ENCODE data around the gene KIF1B.

KIF1B gene

DNA sequence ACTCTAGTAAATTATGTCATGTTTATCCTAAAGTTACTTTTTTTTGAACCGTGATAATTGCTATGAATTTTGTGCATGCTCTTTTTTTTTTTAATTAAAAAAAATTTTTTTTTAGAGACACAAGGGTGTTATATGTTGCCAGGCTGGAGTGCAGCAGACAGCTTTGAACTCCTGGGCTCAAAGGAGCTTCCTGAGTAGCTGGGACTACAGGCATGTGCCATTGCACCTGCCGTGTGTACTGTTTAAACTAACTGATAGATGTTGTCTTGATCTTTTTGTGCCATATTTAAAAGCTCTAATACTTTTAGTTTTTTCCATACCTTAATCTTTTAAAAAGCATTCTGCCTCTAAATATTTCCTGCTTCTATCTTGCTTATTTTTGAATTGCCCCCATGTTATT lies 60.7 kb downstream of the KIF1B start:
- H3K9ac ChIP-seq (ENCODE audit: low read length) = no peak overlapping the region
- H2AFZ ChIP-seq (ENCODE audit: low read depth, low read length, severe bottlenecking) = no peak overlapping the region
- no peaks in the 10 kb centered on the region for H3K36me3 ChIP-seq (ENCODE audit: low read length)
- H3K27ac ChIP-seq (ENCODE audit: low read depth, low read length) = no peak overlapping the region
- no peaks in the 10 kb centered on the region for H3K9me3 ChIP-seq (ENCODE audit: insufficient read depth, low read length)
- no peaks in the 10 kb centered on the region for H3K79me2 ChIP-seq (ENCODE audit: insufficient read depth, low read length)
- TF ChIP-seq, protein P1, sequence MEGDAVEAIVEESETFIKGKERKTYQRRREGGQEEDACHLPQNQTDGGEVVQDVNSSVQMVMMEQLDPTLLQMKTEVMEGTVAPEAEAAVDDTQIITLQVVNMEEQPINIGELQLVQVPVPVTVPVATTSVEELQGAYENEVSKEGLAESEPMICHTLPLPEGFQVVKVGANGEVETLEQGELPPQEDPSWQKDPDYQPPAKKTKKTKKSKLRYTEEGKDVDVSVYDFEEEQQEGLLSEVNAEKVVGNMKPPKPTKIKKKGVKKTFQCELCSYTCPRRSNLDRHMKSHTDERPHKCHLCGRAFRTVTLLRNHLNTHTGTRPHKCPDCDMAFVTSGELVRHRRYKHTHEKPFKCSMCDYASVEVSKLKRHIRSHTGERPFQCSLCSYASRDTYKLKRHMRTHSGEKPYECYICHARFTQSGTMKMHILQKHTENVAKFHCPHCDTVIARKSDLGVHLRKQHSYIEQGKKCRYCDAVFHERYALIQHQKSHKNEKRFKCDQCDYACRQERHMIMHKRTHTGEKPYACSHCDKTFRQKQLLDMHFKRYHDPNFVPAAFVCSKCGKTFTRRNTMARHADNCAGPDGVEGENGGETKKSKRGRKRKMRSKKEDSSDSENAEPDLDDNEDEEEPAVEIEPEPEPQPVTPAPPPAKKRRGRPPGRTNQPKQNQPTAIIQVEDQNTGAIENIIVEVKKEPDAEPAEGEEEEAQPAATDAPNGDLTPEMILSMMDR (IDR thresholded peaks at IDR 0.05; ENCODE audit: insufficient read depth, low read length, poor library complexity, severe bottlenecking) = no peak
- TF ChIP-seq EZH2phosphoT487 (conservative IDR thresholded peaks at IDR 0.05; ENCODE audit: low read length) = no peak
- H3K4me3 ChIP-seq (ENCODE audit: insufficient read depth, low read length, poor library complexity, severe bottlenecking) = no peak overlapping the region
- H3K9me2 ChIP-seq (replicated peaks; ENCODE audit: insufficient read depth, low read length) = no peaks in the 10 kb centered on the region
- H3K27me3 ChIP-seq (ENCODE audit: low read length) = no peaks in the 10 kb centered on the region
- no peaks in the 10 kb centered on the region for H4K20me1 ChIP-seq (ENCODE audit: low read depth, low read length)
- no peak overlapping the region for H3K4me2 ChIP-seq (ENCODE audit: low read depth, low read length, poor library complexity, severe bottlenecking)
- no peaks in the 10 kb centered on the region for H3F3A ChIP-seq (ENCODE audit: insufficient read depth)

DNA sequence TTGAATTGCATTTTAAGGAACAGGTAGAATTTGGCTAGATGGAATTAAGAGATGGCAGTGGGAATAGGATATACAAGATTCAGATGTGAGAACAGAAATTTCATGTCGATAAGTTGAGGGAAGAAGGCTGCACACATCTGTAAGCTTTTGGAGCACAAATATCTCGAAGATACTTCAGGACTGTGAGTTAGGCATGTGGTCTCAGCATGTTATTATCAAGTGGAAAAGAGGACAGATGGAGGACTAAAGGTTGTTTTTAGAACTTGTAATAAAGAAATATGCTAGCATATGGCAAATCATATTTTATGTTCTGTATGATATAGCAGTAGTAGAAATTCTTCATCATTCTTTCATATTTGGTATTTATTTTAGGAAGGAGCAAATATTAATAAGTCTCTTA lies 61.5 kb downstream of the KIF1B start:
- no peaks in the 10 kb centered on the region for H3K27me3 ChIP-seq (ENCODE audit: low read length)
- H3K4me3 ChIP-seq (ENCODE audit: insufficient read depth, low read length, poor library complexity, severe bottlenecking) = no peak overlapping the region
- no peaks in the 10 kb centered on the region for H3K79me2 ChIP-seq (ENCODE audit: insufficient read depth, low read length)
- no peak overlapping the region for H2AFZ ChIP-seq (ENCODE audit: low read depth, low read length, severe bottlenecking)
- no peak overlapping the region for H3K27ac ChIP-seq (ENCODE audit: low read depth, low read length)
- TF ChIP-seq EZH2phosphoT487 (conservative IDR thresholded peaks at IDR 0.05; ENCODE audit: low read length) = no peak
- TF ChIP-seq, protein P1 (IDR thresholded peaks at IDR 0.05; ENCODE audit: insufficient read depth, low read length, poor library complexity, severe bottlenecking) = no peak
- no peaks in the 10 kb centered on the region for H3K36me3 ChIP-seq (ENCODE audit: low read length)
- no peaks in the 10 kb centered on the region for H4K20me1 ChIP-seq (ENCODE audit: low read depth, low read length)
- H3K9me3 ChIP-seq (ENCODE audit: insufficient read depth, low read length) = no peaks in the 10 kb centered on the region
- no peaks in the 10 kb centered on the region for H3K9me2 ChIP-seq (replicated peaks; ENCODE audit: insufficient read depth, low read length)
- no peak overlapping the region for H3K9ac ChIP-seq (ENCODE audit: low read length)
- H3K4me2 ChIP-seq (ENCODE audit: low read depth, low read length, poor library complexity, severe bottlenecking) = no peak overlapping the region
- no peaks in the 10 kb centered on the region for H3F3A ChIP-seq (ENCODE audit: insufficient read depth)

DNA sequence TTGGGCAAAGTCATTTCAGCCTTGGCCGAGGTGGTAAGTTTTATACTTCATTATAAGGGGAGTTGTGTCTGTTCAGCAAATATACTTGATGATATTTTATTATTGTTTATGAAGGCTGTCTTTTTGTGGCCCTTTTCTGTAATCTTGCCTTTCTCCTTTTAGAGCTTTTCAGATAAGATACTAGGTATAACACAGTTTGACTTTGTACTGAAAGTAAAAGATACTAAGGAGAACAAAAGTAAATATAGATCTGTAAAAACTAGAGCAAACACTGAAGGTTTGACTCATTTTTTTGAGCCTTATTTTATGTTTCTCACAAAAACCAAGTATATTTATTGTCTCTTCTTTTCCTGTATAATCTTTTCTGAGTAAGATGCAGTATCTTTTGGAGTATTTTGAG lies 61.9 kb downstream of the KIF1B start:
- no peak overlapping the region for H2AFZ ChIP-seq (ENCODE audit: low read depth, low read length, severe bottlenecking)
- no peak overlapping the region for H3K9ac ChIP-seq (ENCODE audit: low read length)
- H3K9me3 ChIP-seq (ENCODE audit: insufficient read depth, low read length) = no peaks in the 10 kb centered on the region
- no peak overlapping the region for H3K4me3 ChIP-seq (ENCODE audit: insufficient read depth, low read length, poor library complexity, severe bottlenecking)
- no peaks in the 10 kb centered on the region for H3K36me3 ChIP-seq (ENCODE audit: low read length)
- no peak overlapping the region for H3K27ac ChIP-seq (ENCODE audit: low read depth, low read length)
- H4K20me1 ChIP-seq (ENCODE audit: low read depth, low read length) = no peaks in the 10 kb centered on the region
- H3K9me2 ChIP-seq (replicated peaks; ENCODE audit: insufficient read depth, low read length) = no peaks in the 10 kb centered on the region
- no peaks in the 10 kb centered on the region for H3K27me3 ChIP-seq (ENCODE audit: low read length)
- H3K4me2 ChIP-seq (ENCODE audit: low read depth, low read length, poor library complexity, severe bottlenecking) = no peak overlapping the region
- no peak for TF ChIP-seq EZH2phosphoT487 (conservative IDR thresholded peaks at IDR 0.05; ENCODE audit: low read length)
- TF ChIP-seq, protein P1 (IDR thresholded peaks at IDR 0.05; ENCODE audit: insufficient read depth, low read length, poor library complexity, severe bottlenecking) = no peak
- no peaks in the 10 kb centered on the region for H3K79me2 ChIP-seq (ENCODE audit: insufficient read depth, low read length)
- H3F3A ChIP-seq (ENCODE audit: insufficient read depth) = no peaks in the 10 kb centered on the region
